Neural crest cell (in vitro differentiated cells): Measurements from ENCODE around the gene PIK3C2G. TPM values are rescaled to one million over a fixed set of nuclear protein-coding genes. Genes with fewer than 3 reads are reported as not detected.

Source experiments
- DNase-seq: peaks from one replicate; pipeline ENCODE4 v3.0.0; 2021; ENCODE audit warnings: low read depth, mixed read lengths, low spot score
- H3K27ac Mint-ChIP-seq: one replicate; pipeline ENCODE4 v1.8.0; 2021; ENCODE audit warnings: mild to moderate bottlenecking, mixed read lengths; ENCODE audit not compliant: unreplicated experiment
- H3K27me3 Mint-ChIP-seq: 2 replicates; pipeline ENCODE4 v1.8.0; 2021; ENCODE audit warnings: low read depth, mild to moderate bottlenecking, mixed read lengths
- H3K36me3 Mint-ChIP-seq: 2 replicates; pipeline ENCODE4 v1.8.0; 2021; ENCODE audit warnings: low read depth, mild to moderate bottlenecking, mixed read lengths
- H3K4me1 Mint-ChIP-seq: 2 replicates; pipeline ENCODE4 v1.8.0; 2021; ENCODE audit warnings: mixed read lengths
- H3K4me3 Mint-ChIP-seq: one replicate; pipeline ENCODE4 v1.8.0; 2021; ENCODE audit warnings: mild to moderate bottlenecking, mixed read lengths
- H3K9me3 Mint-ChIP-seq: 2 replicates; pipeline ENCODE4 v1.8.0; 2021; ENCODE audit warnings: mixed read lengths
- CTCF ChIP-seq: fragments of 200-600 bp; sonication (generic); conservative IDR thresholded peaks from 2 replicates; pipeline ENCODE4 v1.5.0; 2021; ENCODE audit warnings: antibody characterized with exemption, mild to moderate bottlenecking
- total RNA-seq: library from RNA; stranded (reverse); gene quantifications from 2 replicates; pipeline ENCODE4 v1.2.1, GENCODE V29; 2021

Gene PIK3C2G
- total RNA-seq, 1 donor from 2014 or later, result not detected

- Mint-ChIP-seq H3K36me3 (peaks cover 5% of the 10 kb centered on the region), H3K27ac (no peak overlapping the region), H3K4me3 (no peak overlapping the region), H3K27me3 (no peaks in the 10 kb centered on the region), H3K4me1 (no peaks in the 10 kb centered on the region), H3K9me3 (peaks cover 5% of the 10 kb centered on the region)
- DNase-seq, result no peak
- no peak for TF ChIP-seq CTCF
Measured at GRCh38 chr12:18239526-18239925, 21.8 kb upstream of the PIK3C2G start.

- H3K36me3 Mint-ChIP-seq, result no peaks in the 10 kb centered on the region
- no peak overlapping the region for H3K27ac Mint-ChIP-seq
- TF ChIP-seq CTCF, result no peak
- no peak overlapping the region for H3K4me3 Mint-ChIP-seq
- no peaks in the 10 kb centered on the region for H3K4me1 Mint-ChIP-seq
- DNase-seq, result no peak
- no peaks in the 10 kb centered on the region for H3K9me3 Mint-ChIP-seq
- no peaks in the 10 kb centered on the region for H3K27me3 Mint-ChIP-seq
Measured at GRCh38 chr12:18242380-18243089, 18.8 kb upstream of the PIK3C2G start.

- no peaks in the 10 kb centered on the region for H3K9me3 Mint-ChIP-seq
- H3K4me1 Mint-ChIP-seq, result no peaks in the 10 kb centered on the region
- no peaks in the 10 kb centered on the region for H3K36me3 Mint-ChIP-seq
- no peak overlapping the region for H3K4me3 Mint-ChIP-seq
- H3K27ac Mint-ChIP-seq, result no peak overlapping the region
- H3K27me3 Mint-ChIP-seq, result no peaks in the 10 kb centered on the region
- DNase-seq, result no peak
- TF ChIP-seq CTCF, result no peak
Measured at GRCh38 chr12:18243238-18243637, 18.1 kb upstream of the PIK3C2G start.

GRCh38 chr12:18246066-18246465 lies 15.3 kb upstream of the PIK3C2G start:
- Mint-ChIP-seq H3K27ac (no peak overlapping the region), H3K36me3 (no peaks in the 10 kb centered on the region), H3K27me3 (no peaks in the 10 kb centered on the region), H3K4me3 (no peak overlapping the region), H3K9me3 (no peaks in the 10 kb centered on the region), H3K4me1 (no peaks in the 10 kb centered on the region)
- peak; percentile 38 for TF ChIP-seq CTCF
- no peak for DNase-seq

- H3K4me1 Mint-ChIP-seq, result no peaks in the 10 kb centered on the region
- H3K36me3 Mint-ChIP-seq, result no peaks in the 10 kb centered on the region
- no peak overlapping the region for H3K4me3 Mint-ChIP-seq
- H3K27ac Mint-ChIP-seq, result no peak overlapping the region
- H3K27me3 Mint-ChIP-seq, result no peaks in the 10 kb centered on the region
- TF ChIP-seq CTCF, result peak; percentile 97
- no peaks in the 10 kb centered on the region for H3K9me3 Mint-ChIP-seq
- DNase-seq, result peak; percentile 23
Measured at GRCh38 chr12:18250313-18250916, 10.9 kb upstream of the PIK3C2G start.
